ENCODE measurements around the gene PDE4B.
A peak's percentile ranks its signal among the peaks of the same experiment; 100 is the strongest.
"Not testable (repeated sequence)": the region's sequence is repeated elsewhere in the genome, so short reads cannot be mapped to it uniquely, and the experiment has no call there.

PDE4B gene

GRCh38 chr1:65958561-65959350 lies 166.1 kb downstream of the PDE4B start:
- peak; percentile 63 for DNase-seq

DNA sequence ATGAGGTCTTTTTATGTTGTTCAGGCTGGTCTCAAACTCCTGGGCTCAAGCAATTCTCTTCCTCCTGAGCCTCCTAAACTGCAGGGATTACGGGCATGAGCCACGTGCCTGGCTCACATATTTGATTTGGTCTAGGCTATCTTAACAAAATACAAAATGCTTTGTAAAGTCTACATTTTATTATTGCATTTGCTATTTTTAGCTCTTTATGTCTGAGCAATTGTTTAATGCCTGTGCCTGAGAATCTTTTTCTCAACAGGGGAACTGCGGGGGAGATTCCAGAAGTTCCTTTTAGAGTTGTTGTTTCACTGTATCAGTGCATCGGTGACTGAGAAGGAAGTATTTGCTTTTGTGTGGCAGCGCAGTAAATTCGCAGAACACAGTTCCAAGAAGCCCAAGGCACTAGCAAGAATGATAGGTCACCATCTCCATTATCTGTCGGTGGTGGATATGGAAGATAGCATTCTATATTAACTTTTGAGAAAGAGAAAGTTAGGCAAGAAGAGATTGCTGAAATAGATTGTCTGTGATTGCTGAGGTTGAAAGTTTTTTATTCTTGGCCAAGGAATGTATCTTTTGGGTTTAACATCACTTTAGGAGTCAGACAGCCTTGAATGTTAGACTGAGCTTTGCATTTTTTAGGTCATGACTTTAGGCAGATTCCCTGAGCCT lies 167.3 kb downstream of the PDE4B start:
- DNase-seq = peak; percentile 84

DNA sequence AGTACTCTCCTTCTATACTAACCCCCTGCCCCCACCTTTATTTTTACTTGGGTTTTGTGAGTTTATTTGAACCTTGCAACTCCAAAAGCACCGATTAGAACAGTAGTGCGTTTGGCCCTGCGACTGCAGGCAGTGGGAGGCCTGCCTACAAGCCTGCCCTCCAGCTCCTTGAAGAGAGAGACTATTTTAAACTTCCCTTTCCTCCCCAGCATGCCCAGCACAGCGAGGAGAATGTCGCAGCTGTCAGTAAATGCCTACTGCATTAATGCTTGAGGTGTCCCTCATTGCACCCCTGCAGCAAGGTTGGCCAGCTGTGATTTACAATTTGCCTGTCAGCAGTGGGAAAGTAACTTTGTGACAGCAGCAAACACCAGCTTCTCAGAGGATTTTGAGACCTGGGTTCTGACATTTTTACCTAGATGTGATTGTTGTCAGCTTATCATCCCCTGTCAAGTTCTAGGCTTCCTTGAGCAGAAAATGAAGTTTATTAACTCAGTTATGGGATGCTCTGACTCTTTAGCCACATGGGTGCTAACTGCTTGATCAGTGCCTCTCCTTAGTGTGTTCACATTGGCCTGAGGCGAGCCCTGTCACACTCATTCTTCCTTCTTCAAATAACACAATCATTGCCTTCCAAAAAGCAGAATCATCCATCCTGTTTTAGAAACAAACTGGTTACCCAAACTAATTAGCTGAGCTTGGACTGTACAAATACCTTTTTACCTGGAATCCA lies 170.6 kb downstream of the PDE4B start:
- no peak for DNase-seq

DNA sequence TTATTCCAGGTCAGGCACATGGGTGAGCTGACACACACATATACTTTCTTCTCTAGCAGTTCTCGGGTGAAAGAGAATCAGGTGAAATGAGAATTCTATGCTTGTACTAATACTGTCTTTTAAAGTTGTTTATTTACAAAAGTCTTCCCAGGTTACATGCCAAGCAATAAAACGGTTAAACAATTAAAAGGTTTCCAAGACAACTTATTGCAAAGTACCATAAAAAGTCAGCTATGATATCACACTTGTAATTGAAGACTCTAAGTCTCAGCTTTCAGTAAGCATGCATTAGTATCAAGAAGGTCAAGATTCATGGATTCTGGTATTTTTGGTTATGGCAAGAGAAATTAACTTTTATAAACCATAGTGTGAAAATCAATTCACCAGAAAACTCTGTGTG lies 171.4 kb downstream of the PDE4B start:
- DNase-seq = no peak

DNA sequence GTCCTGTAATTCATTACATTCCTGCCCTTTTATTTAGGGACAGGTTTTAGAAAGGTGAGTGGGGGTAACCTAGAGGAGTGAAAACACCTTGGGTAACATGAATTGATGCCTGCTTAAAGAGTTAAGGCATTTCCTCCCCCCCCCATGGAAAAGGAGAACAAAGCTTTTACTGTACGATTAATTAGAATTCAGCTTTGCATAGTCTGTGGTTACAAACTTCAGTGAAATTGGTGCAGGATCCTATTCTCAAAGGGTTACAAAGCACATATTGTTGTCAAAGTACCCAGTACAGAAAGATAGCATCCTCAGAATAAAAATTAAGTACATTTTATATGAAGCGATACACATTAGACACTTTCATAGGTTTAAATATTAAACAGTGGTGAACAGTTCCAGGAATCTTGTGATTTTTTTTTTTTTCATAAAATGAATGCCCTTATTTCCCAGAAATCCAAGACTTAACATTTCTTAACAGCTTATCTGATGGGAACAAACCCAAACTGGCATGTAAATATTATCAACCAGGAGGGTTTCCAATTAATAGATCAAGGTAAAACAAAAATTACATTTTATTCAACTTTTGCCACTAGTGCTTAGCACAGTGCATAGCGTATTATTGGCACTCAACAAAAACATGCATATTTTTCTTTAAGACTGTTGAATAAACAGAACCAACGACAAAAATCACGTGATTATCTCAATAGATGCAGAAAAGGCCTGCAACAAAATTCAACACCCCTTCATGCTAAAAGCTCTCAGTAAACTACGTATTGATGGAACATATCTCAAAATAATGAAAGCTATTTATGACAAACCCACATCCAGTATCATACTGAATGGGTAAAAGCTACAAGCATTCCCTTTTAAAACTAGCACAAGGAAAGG lies 172.7 kb downstream of the PDE4B start:
- no peak for DNase-seq

DNA sequence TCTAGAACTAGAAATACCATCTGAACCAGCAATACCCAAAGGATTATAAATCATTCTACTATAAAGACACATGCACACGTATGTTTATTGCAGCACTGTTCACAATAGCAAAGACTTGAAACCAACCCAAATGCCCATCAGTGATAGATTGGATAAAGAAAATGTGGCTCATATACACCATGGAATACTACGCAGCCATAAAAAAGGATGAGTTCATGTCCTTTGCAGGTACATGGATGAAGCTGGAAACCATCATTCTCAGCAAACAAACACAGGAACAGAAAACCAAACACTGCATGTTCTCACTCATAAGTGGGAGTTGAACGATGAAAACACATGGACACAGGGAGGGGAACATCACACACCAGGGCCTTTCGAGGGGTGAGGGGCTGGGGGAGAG lies 174.8 kb downstream of the PDE4B start:
- not testable (repeated sequence) for DNase-seq

DNA sequence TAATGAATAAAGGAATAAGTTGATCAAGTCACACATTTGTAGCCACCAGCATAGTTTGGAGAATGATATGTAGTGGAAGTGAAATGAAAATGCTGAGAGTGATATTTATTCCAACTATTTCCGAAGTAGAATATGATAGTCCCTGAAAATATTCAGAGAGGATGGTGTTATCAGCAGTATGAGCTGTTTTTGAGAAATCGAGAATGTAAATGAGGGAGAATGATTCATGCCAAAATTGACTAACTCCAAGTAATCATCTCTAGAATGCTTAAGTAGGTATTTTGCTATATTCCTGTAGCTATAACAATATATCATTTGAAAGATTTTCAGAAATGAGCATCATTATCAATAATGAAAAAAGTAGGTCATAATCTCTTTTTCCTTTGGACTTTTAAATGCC lies 178.9 kb downstream of the PDE4B start:
- DNase-seq = no peak

GRCh38 chr1:65975708-65976107 lies 183.0 kb downstream of the PDE4B start:
- DNase-seq = no peak

- DNase-seq = no peak
Observed at GRCh38 chr1:65979136-65980044, 186.7 kb downstream of the PDE4B start.

DNA sequence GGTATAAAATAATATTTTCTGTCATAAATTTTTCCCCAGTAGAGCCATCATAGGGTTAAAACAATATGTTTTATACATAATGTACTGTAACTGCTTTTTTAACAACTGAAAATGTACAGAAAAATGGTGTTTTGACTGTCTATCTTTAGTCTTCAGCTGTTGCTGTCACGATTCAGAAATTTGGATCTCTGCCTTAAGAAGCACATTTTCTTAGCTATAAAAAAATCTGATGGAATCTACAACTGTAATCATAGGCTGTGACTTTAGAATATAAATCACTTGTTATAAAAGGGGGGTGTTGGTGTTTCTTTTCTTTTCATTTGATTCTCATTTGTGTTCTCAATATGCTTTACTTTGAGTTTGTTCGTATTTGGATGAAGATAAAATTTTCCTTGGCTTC lies 187.5 kb downstream of the PDE4B start:
- DNase-seq = no peak

DNA sequence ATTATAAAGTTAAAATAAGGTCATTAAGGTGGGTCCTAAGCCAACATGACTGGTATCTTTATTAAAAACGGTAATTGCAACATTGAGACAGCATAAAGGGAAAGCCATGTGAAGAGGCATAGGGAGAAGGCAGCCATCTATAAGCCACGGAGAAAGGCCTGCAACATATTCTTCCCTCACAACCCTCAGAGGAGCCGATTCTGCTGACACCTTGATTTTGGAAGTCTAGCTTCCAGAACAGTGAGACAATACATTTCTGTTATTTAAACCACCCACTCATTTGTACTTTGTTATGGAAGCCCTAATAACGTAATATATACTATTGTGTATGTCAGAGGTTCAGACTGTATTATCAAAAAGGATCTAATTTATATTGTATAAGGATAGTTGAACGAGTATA lies 190.8 kb downstream of the PDE4B start:
- no peak for DNase-seq

DNA sequence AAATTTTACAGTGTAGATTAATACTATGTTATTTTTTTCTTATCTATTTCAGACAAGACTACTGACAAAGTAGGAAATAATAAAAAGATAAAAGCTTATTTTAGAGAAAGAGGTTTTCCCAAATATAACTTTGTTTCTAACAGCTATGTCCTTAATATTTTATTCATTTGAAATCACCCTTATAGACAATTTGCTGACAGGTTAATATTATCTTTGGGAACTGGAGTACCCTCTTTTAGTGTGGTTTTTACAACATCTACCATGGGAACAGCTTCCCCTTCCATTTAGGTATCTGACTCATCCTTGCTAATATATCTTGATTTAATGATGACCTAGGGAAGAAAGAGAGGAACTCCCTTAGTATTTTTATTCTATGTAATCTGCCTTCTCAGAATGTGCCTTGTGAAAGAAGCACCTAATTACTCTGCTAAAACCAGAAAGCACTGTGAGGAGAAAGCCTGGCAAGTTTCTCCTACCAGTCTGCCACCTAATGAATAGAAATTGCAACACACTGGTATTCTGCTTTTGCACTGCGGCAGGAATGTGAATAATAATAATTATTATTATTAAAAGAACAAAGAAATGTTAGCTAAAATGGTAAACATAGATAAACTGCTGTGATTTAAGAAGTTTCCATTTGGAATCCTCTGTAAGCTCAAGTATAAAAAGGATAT lies 192.8 kb downstream of the PDE4B start:
- no peak for DNase-seq

- DNase-seq = no peak
Observed at GRCh38 chr1:65986146-65986545, 193.5 kb downstream of the PDE4B start.

DNA sequence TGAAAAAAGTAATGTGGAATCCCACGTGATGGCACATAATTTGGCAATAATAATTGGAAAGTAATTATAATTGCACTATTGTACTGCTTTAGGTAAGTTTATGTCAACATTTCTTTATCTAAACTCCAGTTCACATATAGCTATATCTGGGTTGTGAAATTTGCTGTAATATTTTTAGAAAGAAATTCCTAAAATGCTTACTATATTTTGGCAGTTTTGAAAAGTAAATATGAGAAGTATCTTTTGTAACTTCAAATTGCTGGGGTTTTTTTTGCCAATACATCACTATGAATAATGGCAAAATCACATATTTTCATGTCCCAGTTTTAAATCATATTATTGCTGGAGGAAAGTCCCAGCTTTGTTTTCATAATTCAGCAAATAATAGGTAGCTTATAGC lies 197.5 kb downstream of the PDE4B start:
- DNase-seq = no peak

DNA sequence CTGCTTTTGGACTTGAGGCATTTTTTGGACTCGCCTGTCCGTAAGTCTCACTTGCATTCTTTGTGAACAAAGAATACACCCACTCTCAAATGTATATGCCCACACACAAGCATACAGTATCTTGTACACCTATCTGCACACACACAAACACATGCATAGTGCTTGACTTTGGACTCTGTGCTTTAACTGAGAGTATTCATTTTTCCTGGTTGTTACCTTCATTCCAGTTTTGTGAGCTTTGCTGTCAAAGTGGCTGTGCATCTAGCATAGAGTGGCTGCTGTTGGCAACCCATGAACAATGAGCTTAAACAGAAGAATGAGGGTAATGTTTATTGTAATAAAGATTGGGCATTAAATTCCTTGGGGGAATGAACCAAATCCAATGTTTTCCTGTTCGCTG lies 199.0 kb downstream of the PDE4B start:
- no peak for DNase-seq

GRCh38 chr1:65992165-65992821 lies 199.6 kb downstream of the PDE4B start:
- no peak for DNase-seq

DNA sequence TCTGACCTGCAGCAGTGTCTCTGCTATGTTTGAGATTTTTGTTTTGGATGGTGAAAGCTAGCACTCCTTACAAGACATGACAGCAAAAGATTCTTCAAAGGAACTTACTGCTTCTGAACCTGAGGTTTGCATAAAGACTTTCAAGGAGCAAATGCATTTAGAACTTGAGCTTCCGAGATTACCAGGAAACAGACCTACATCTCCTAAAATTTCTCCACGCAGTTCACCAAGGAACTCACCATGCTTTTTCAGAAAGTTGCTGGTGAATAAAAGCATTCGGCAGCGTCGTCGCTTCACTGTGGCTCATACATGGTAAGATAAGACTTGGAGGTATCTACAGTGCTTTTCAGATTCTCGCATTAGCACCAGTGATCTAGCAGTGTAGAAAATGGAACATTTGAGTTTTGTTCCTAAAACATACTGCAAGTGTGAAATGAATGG lies 200.2 kb downstream of the PDE4B start:
- no peak for DNase-seq

DNA sequence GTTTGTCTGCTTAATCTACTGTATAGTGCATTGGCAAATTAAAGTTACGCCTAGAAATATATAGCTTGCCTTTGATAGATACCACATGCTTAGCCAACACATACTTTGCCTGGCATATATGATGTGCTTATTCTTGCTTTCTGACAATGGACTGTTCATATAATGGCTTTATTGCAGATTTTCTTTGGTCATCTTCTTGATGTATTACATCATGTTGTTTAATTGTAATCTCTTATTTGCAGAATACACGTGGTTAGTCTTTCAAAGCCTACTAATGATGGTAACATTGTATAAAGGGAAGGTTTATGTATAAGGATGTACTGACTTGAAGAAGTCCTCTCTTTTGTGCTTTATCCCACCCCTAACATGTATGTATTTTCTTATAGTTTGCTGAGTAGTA lies 201.5 kb downstream of the PDE4B start:
- DNase-seq = no peak

DNA sequence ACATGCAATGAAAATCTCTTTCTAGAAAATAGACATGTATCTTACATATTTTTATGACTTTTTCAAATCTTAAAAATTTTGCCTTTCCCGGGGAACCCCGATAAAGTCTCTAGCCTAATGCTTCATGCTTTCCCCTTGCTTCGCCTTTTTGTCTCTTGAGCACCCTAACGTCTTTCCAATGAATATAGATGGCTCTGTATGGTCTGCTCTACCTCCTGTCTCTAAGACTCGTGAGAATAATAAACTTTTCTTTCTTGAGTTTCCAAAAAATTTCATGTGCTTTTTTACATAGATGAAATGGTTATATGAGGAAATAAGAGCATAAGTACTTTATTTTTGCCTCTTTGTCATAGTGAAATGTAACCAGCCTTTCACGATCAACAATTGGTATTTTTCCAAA lies 202.6 kb downstream of the PDE4B start:
- no peak for DNase-seq

- no peak for DNase-seq
Observed at GRCh38 chr1:65995928-65996327, 203.2 kb downstream of the PDE4B start.

DNA sequence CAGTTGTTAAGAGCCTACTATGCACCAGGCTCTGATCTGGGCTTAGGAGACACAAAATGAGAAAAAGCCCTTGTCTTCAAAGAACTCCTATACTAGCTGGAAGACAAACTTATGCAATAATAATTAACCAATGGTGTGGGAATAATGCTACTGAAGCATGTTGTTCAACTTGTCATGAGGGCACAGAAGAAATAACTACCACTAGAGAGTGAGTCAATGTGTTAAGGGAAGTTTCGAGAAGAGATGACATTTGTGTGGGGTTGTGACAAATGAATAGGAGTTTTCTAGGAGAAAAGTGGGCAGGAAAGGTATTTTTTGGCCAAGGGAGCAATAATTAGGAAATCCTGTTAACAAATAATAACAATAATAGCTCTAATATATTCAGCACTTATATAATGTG lies 205.0 kb downstream of the PDE4B start:
- DNase-seq = no peak

All from inflammatory macrophage treated with lipopolysaccharide for 4 hours (primary cell).